ENCODE data around the gene MAP3K5.
"Not testable (repeated sequence)": the region's sequence is repeated elsewhere in the genome, so short reads cannot be mapped to it uniquely, and the experiment has no call there.

The MAP3K5 gene

GRCh38 chr6:136593748-136594490, 198.4 kb downstream of the MAP3K5 start:
- Histone ChIP-seq H2BK120ac (ENCODE audit: low read depth, low read length) (no peak overlapping the region), H2BK5ac (ENCODE audit: low read length) (no peak overlapping the region), H2AK5ac (ENCODE audit: low read length) (no peak overlapping the region), H3K36me3 (ENCODE audit: control insufficient read depth, insufficient read depth, low read length) (no peaks in the 10 kb centered on the region), H3K79me2 (ENCODE audit: control insufficient read depth, insufficient read depth, low read length) (no peaks in the 10 kb centered on the region), H3K4me3 (ENCODE audit: low read length) (no peak overlapping the region), H3K27me3 (ENCODE audit: insufficient read depth, low read length, poor library complexity) (no peaks in the 10 kb centered on the region), H3K9ac (ENCODE audit: low read length) (no peak overlapping the region), H3K23ac (ENCODE audit: low read length) (no peak overlapping the region), H3K79me1 (ENCODE audit: low read length) (no peaks in the 10 kb centered on the region), H3K18ac (ENCODE audit: low read length) (no peak overlapping the region), H3K4ac (ENCODE audit: low read depth, low read length) (no peak overlapping the region), H4K8ac (ENCODE audit: low read depth, low read length) (no peak overlapping the region), H2BK15ac (replicated peaks; ENCODE audit: low read depth) (no peak overlapping the region), H4K5ac (ENCODE audit: low read length) (no peak overlapping the region), H3K27ac (ENCODE audit: low read depth, low read length) (no peak overlapping the region), H3K4me2 (ENCODE audit: low read length) (no peak overlapping the region), H3K4me1 (ENCODE audit: control insufficient read depth, low read depth, low read length) (no peaks in the 10 kb centered on the region), H3K56ac (ENCODE audit: low read length) (no peak overlapping the region)
- no CpG with 5 or more reads among the region's 6 CpGs for WGBS (ENCODE audit: extremely low coverage, insufficient coverage, low lambda C conversion rate)
- DNase-seq, result peak; percentile 83

- no peaks in the 10 kb centered on the region for H3K4me1 ChIP-seq (ENCODE audit: control insufficient read depth, low read depth, low read length)
- H3K27me3 ChIP-seq (ENCODE audit: insufficient read depth, low read length, poor library complexity), result no peaks in the 10 kb centered on the region
- H3K23ac ChIP-seq (ENCODE audit: low read length), result no peak overlapping the region
- no peak overlapping the region for H4K5ac ChIP-seq (ENCODE audit: low read length)
- no peak overlapping the region for H3K4ac ChIP-seq (ENCODE audit: low read depth, low read length)
- H3K18ac ChIP-seq (ENCODE audit: low read length), result no peak overlapping the region
- no peak overlapping the region for H2BK15ac ChIP-seq (replicated peaks; ENCODE audit: low read depth)
- H3K79me1 ChIP-seq (ENCODE audit: low read length), result no peaks in the 10 kb centered on the region
- no peak for DNase-seq
- no peaks in the 10 kb centered on the region for H3K36me3 ChIP-seq (ENCODE audit: control insufficient read depth, insufficient read depth, low read length)
- no peak overlapping the region for H2AK5ac ChIP-seq (ENCODE audit: low read length)
- no peaks in the 10 kb centered on the region for H3K79me2 ChIP-seq (ENCODE audit: control insufficient read depth, insufficient read depth, low read length)
- WGBS (ENCODE audit: extremely low coverage, insufficient coverage, low lambda C conversion rate), result no CpG with 5 or more reads among the region's 2 CpGs
- no peak overlapping the region for H3K9ac ChIP-seq (ENCODE audit: low read length)
- no peak overlapping the region for H2BK120ac ChIP-seq (ENCODE audit: low read depth, low read length)
- no peak overlapping the region for H3K27ac ChIP-seq (ENCODE audit: low read depth, low read length)
- no peak overlapping the region for H3K4me3 ChIP-seq (ENCODE audit: low read length)
- H3K56ac ChIP-seq (ENCODE audit: low read length), result no peak overlapping the region
- H3K4me2 ChIP-seq (ENCODE audit: low read length), result no peak overlapping the region
- no peak overlapping the region for H4K8ac ChIP-seq (ENCODE audit: low read depth, low read length)
- H2BK5ac ChIP-seq (ENCODE audit: low read length), result no peak overlapping the region
Observed at GRCh38 chr6:136592930-136593673, 199.2 kb downstream of the MAP3K5 start.

GRCh38 chr6:136591617-136592016, 200.7 kb downstream of the MAP3K5 start:
- DNase-seq, result no peak
- Histone ChIP-seq H3K79me1 (ENCODE audit: low read length) (no peaks in the 10 kb centered on the region), H2BK15ac (replicated peaks; ENCODE audit: low read depth) (no peak overlapping the region), H3K56ac (ENCODE audit: low read length) (no peak overlapping the region), H3K27ac (ENCODE audit: low read depth, low read length) (no peak overlapping the region), H2BK5ac (ENCODE audit: low read length) (no peak overlapping the region), H3K18ac (ENCODE audit: low read length) (no peak overlapping the region), H4K8ac (ENCODE audit: low read depth, low read length) (no peak overlapping the region), H3K4me1 (ENCODE audit: control insufficient read depth, low read depth, low read length) (no peaks in the 10 kb centered on the region), H3K27me3 (ENCODE audit: insufficient read depth, low read length, poor library complexity) (no peaks in the 10 kb centered on the region), H2AK5ac (ENCODE audit: low read length) (no peak overlapping the region), H2BK120ac (ENCODE audit: low read depth, low read length) (no peak overlapping the region), H3K4ac (ENCODE audit: low read depth, low read length) (no peak overlapping the region), H4K5ac (ENCODE audit: low read length) (no peak overlapping the region), H3K9ac (ENCODE audit: low read length) (no peak overlapping the region), H3K4me2 (ENCODE audit: low read length) (no peak overlapping the region), H3K36me3 (ENCODE audit: control insufficient read depth, insufficient read depth, low read length) (no peaks in the 10 kb centered on the region), H3K23ac (ENCODE audit: low read length) (no peak overlapping the region), H3K79me2 (ENCODE audit: control insufficient read depth, insufficient read depth, low read length) (no peaks in the 10 kb centered on the region), H3K4me3 (ENCODE audit: low read length) (no peak overlapping the region)
- WGBS (ENCODE audit: extremely low coverage, insufficient coverage, low lambda C conversion rate), result no CpG with 5 or more reads among the region's 1 CpG

GRCh38 chr6:136590846-136591245, 201.4 kb downstream of the MAP3K5 start:
- not testable (repeated sequence) for H3K4me1 ChIP-seq (ENCODE audit: control insufficient read depth, low read depth, low read length); H3K23ac ChIP-seq (ENCODE audit: low read length); H4K5ac ChIP-seq (ENCODE audit: low read length); H3K4me2 ChIP-seq (ENCODE audit: low read length); H2AK5ac ChIP-seq (ENCODE audit: low read length); H3K27ac ChIP-seq (ENCODE audit: low read depth, low read length); H3K18ac ChIP-seq (ENCODE audit: low read length); H2BK15ac ChIP-seq (replicated peaks; ENCODE audit: low read depth); H4K8ac ChIP-seq (ENCODE audit: low read depth, low read length); H3K79me2 ChIP-seq (ENCODE audit: control insufficient read depth, insufficient read depth, low read length); H3K56ac ChIP-seq (ENCODE audit: low read length); H3K27me3 ChIP-seq (ENCODE audit: insufficient read depth, low read length, poor library complexity); H2BK5ac ChIP-seq (ENCODE audit: low read length); H3K36me3 ChIP-seq (ENCODE audit: control insufficient read depth, insufficient read depth, low read length); DNase-seq; H3K4me3 ChIP-seq (ENCODE audit: low read length); H3K79me1 ChIP-seq (ENCODE audit: low read length); H3K4ac ChIP-seq (ENCODE audit: low read depth, low read length); H3K9ac ChIP-seq (ENCODE audit: low read length); H2BK120ac ChIP-seq (ENCODE audit: low read depth, low read length)
- WGBS (ENCODE audit: extremely low coverage, insufficient coverage, low lambda C conversion rate), result no CpG with 5 or more reads among the region's 2 CpGs

GRCh38 chr6:136587527-136587926, 204.8 kb downstream of the MAP3K5 start:
- Histone ChIP-seq H3K27ac (ENCODE audit: low read depth, low read length) (no peak overlapping the region), H4K8ac (ENCODE audit: low read depth, low read length) (no peak overlapping the region)
- WGBS (ENCODE audit: extremely low coverage, insufficient coverage, low lambda C conversion rate), result no CpG with 5 or more reads among the region's 1 CpG

More at GRCh38 chr6:136587527-136587926, 204.8 kb downstream of the MAP3K5 start:
- no peak overlapping the region for H3K4me3 ChIP-seq (ENCODE audit: low read length)
- no peak overlapping the region for H3K4ac ChIP-seq (ENCODE audit: low read depth, low read length)
- no peaks in the 10 kb centered on the region for H3K79me2 ChIP-seq (ENCODE audit: control insufficient read depth, insufficient read depth, low read length)
- H3K27me3 ChIP-seq (ENCODE audit: insufficient read depth, low read length, poor library complexity), result no peaks in the 10 kb centered on the region
- no peak overlapping the region for H2BK5ac ChIP-seq (ENCODE audit: low read length)
- peak; percentile 44 for DNase-seq
- H3K56ac ChIP-seq (ENCODE audit: low read length), result no peak overlapping the region
- no peak overlapping the region for H3K23ac ChIP-seq (ENCODE audit: low read length)
- H2BK120ac ChIP-seq (ENCODE audit: low read depth, low read length), result no peak overlapping the region
- H2AK5ac ChIP-seq (ENCODE audit: low read length), result no peak overlapping the region
- H3K9ac ChIP-seq (ENCODE audit: low read length), result no peak overlapping the region
- no peak overlapping the region for H3K4me2 ChIP-seq (ENCODE audit: low read length)
- H2BK15ac ChIP-seq (replicated peaks; ENCODE audit: low read depth), result no peak overlapping the region
- no peaks in the 10 kb centered on the region for H3K4me1 ChIP-seq (ENCODE audit: control insufficient read depth, low read depth, low read length)
- no peak overlapping the region for H3K18ac ChIP-seq (ENCODE audit: low read length)
- H3K79me1 ChIP-seq (ENCODE audit: low read length), result no peaks in the 10 kb centered on the region
- no peaks in the 10 kb centered on the region for H3K36me3 ChIP-seq (ENCODE audit: control insufficient read depth, insufficient read depth, low read length)
- H4K5ac ChIP-seq (ENCODE audit: low read length), result no peak overlapping the region
